GM12875 (cell line): Measurements from ENCODE around the gene MARS1.
"Not testable (repeated sequence)": the region's sequence is repeated elsewhere in the genome, so short reads cannot be mapped to it uniquely, and the experiment has no call there.

ENCODE experiments used
- H3K4me3 ChIP-seq: one replicate; pipeline ENCODE4 v1.5.1; 2011; ENCODE audit warnings: low read depth, low read length, control low read depth
- CTCF ChIP-seq: IDR thresholded peaks from 2 replicates; pipeline ENCODE4 v1.5.1; 2011; ENCODE audit warnings: low read depth, mild to moderate bottlenecking, control low read depth, inconsistent platforms, low read length, moderate library complexity, borderline replicate concordance; ENCODE audit not compliant: insufficient read depth

The MARS1 gene

GRCh38 chr12:57500213-57500612 lies 12.3 kb downstream of the MARS1 start:
- TF ChIP-seq CTCF, result no peak
- H3K4me3 ChIP-seq, result no peak overlapping the region

- H3K4me3 ChIP-seq, result not testable (repeated sequence)
Measured at GRCh38 chr12:57502311-57502969, 14.6 kb downstream of the MARS1 start.

- H3K4me3 ChIP-seq, result not testable (repeated sequence)
Measured at GRCh38 chr12:57506541-57506940, 18.7 kb downstream of the MARS1 start.

- not testable (repeated sequence) for H3K4me3 ChIP-seq
Measured at GRCh38 chr12:57507796-57508195, 19.9 kb downstream of the MARS1 start.

GRCh38 chr12:57511161-57511560 lies 23.3 kb downstream of the MARS1 start:
- no peak overlapping the region for H3K4me3 ChIP-seq
- no peak for TF ChIP-seq CTCF

GRCh38 chr12:57511588-57512325 lies 23.9 kb downstream of the MARS1 start:
- no peak overlapping the region for H3K4me3 ChIP-seq
- TF ChIP-seq CTCF, result no peak

- no peak overlapping the region for H3K4me3 ChIP-seq
- no peak for TF ChIP-seq CTCF
Measured at GRCh38 chr12:57512665-57513064, 24.8 kb downstream of the MARS1 start.

- no peak for TF ChIP-seq CTCF
- H3K4me3 ChIP-seq, result no peak overlapping the region
Measured at GRCh38 chr12:57513266-57513665, 25.4 kb downstream of the MARS1 start.

- not testable (repeated sequence) for H3K4me3 ChIP-seq
Measured at GRCh38 chr12:57513677-57514076, 25.8 kb downstream of the MARS1 start.

GRCh38 chr12:57514246-57514645 lies 26.4 kb downstream of the MARS1 start:
- not testable (repeated sequence) for H3K4me3 ChIP-seq
